ENCODE results near the gene ELF5. TPM values are rescaled to one million over a fixed set of nuclear protein-coding genes. Genes with fewer than 3 reads are reported as not detected.

Gene ELF5
- total RNA-seq, 1 donor from 2014 or later, result not detected

DNA sequence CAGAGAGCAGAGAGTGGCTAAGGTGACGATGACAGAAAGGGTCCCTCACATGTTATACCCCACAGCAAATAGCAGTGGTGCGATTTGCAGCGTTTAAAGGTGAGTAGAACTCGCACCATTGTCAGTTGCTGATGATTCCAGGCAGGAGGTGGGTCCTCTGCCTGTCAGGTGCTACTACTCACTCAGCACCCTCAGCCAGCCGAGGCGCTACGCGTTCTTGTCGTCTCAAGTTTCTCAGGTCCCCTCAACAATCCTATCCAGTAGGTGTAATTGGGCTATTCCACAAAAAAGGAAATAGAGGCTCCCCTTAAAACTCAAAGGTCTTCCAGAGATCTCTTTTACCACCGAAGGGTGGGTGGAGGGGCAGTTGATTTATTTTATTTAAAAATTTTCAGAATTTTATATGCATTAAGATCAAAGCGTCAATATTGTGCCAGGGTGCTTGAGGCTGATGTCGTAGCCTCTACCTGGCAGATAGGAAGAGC lies 18.3 kb downstream of the ELF5 start:
- no peaks in the 10 kb centered on the region for H3K27me3 Mint-ChIP-seq (ENCODE audit: low read depth)

DNA sequence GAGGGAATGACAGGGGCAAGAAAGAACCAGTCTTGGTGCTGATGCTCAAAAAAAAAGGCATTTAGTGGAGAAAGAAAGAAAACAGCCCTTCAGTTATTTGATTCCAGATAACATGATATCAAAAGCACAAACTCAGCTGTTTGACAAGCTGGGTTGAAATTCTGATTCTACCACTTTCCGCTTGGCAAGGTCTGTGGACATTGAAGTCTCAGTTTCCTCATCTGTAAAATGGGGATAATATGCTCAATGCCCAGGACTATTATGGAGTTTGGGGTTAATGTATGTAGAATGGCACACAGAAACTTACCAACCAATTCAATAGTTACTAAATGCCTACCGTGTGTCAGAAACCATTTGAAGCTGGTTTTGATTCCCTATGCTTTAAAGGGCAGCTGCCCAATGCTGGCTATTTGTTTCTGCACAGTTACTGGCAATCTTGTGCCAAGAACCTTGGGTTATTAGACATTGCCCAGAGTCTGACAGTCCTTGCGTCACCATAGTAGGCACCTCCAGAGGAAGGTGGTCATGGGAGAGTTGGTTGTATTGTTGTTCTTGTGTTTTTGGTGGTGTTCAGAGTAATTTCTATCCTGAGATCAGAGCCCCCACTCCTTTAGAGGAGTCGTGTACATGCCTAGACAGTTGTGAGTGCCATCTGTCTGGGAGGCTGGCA lies 19.5 kb downstream of the ELF5 start:
- no peaks in the 10 kb centered on the region for H3K27me3 Mint-ChIP-seq (ENCODE audit: low read depth)
- DNase-seq (ENCODE audit: low read depth, low spot score), result no peak
- H3K27ac Mint-ChIP-seq (ENCODE audit: unreplicated experiment), result no peak overlapping the region
- H3K36me3 Mint-ChIP-seq (ENCODE audit: low read depth), result no peaks in the 10 kb centered on the region
- H3K4me3 Mint-ChIP-seq, result no peak overlapping the region
- no peaks in the 10 kb centered on the region for H3K4me1 Mint-ChIP-seq
- H3K9me3 Mint-ChIP-seq, result no peaks in the 10 kb centered on the region
- TF ChIP-seq, protein P1, sequence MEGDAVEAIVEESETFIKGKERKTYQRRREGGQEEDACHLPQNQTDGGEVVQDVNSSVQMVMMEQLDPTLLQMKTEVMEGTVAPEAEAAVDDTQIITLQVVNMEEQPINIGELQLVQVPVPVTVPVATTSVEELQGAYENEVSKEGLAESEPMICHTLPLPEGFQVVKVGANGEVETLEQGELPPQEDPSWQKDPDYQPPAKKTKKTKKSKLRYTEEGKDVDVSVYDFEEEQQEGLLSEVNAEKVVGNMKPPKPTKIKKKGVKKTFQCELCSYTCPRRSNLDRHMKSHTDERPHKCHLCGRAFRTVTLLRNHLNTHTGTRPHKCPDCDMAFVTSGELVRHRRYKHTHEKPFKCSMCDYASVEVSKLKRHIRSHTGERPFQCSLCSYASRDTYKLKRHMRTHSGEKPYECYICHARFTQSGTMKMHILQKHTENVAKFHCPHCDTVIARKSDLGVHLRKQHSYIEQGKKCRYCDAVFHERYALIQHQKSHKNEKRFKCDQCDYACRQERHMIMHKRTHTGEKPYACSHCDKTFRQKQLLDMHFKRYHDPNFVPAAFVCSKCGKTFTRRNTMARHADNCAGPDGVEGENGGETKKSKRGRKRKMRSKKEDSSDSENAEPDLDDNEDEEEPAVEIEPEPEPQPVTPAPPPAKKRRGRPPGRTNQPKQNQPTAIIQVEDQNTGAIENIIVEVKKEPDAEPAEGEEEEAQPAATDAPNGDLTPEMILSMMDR (conservative IDR thresholded peaks at IDR 0.05), result no peak

More for the DNA sequence above, 18.3 kb downstream of the ELF5 start:
- Mint-ChIP-seq H3K36me3 (ENCODE audit: low read depth) (no peaks in the 10 kb centered on the region), H3K4me1 (peaks cover 5% of the 10 kb centered on the region), H3K4me3 (no peak overlapping the region), H3K9me3 (no peaks in the 10 kb centered on the region), H3K27ac (ENCODE audit: unreplicated experiment) (no peak overlapping the region)
- DNase-seq (ENCODE audit: low read depth, low spot score), result no peak
- TF ChIP-seq, protein P1 (conservative IDR thresholded peaks at IDR 0.05), result no peak

DNA sequence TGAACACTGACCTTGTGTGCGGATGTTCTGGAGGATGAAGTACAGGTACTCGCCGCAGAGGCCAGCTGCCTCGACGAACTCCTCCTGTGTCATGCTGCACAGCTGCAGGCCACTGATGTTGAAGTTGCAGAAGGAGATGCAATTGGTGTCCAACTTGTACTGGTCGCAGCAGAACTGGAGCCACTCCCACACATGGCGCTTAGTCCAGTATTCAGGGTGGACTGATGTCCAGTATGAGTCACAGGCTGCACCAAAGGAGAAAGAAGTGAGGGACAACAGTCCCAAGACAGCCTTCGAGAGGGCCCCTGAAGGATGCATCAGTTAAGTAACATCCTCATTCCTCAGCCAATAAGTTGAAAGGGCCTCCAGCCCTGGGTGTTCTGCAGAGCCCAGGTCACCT lies 20.1 kb downstream of the ELF5 start:
- no peak overlapping the region for H3K27ac Mint-ChIP-seq (ENCODE audit: unreplicated experiment)
- TF ChIP-seq, protein P1 (conservative IDR thresholded peaks at IDR 0.05), result no peak
- no peak for DNase-seq (ENCODE audit: low read depth, low spot score)
- no peaks in the 10 kb centered on the region for H3K36me3 Mint-ChIP-seq (ENCODE audit: low read depth)
- no peaks in the 10 kb centered on the region for H3K4me1 Mint-ChIP-seq
- H3K4me3 Mint-ChIP-seq, result no peak overlapping the region
- no peaks in the 10 kb centered on the region for H3K27me3 Mint-ChIP-seq (ENCODE audit: low read depth)
- no peaks in the 10 kb centered on the region for H3K9me3 Mint-ChIP-seq

DNA sequence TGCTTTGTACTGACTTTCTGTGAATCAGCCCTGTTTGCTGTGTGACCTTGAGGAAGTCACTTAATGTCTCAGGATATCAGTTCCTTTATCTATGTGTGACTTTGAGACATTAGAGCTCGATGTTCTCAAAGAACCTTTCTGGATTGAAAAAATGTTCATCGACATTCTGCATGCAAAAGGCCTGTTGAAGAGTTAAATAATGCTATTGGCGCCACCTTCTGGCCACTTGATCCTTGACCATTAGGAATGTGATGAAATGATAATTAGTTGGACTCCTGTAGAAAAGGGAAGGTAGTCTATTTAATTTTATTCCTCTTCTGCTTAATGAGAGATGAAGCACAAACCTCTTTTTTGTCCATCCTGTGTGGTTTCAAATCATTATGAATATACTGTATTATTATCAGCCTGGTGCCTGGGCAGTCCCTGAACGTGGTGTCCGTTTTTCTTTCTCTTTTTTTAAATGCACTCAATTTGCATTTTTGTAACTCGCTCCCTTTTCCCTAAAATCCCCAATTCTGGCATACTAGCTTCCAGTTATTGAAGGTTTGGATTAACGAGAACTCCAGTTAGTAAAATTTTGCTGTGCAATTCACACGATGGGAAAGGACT lies 20.7 kb downstream of the ELF5 start:
- Mint-ChIP-seq H3K4me1 (no peaks in the 10 kb centered on the region), H3K36me3 (ENCODE audit: low read depth) (no peaks in the 10 kb centered on the region), H3K9me3 (no peaks in the 10 kb centered on the region), H3K27me3 (ENCODE audit: low read depth) (no peaks in the 10 kb centered on the region), H3K4me3 (no peak overlapping the region), H3K27ac (ENCODE audit: unreplicated experiment) (no peak overlapping the region)
- DNase-seq (ENCODE audit: low read depth, low spot score), result peak; percentile 72
- TF ChIP-seq, protein P1 (conservative IDR thresholded peaks at IDR 0.05), result peak; percentile 79

DNA sequence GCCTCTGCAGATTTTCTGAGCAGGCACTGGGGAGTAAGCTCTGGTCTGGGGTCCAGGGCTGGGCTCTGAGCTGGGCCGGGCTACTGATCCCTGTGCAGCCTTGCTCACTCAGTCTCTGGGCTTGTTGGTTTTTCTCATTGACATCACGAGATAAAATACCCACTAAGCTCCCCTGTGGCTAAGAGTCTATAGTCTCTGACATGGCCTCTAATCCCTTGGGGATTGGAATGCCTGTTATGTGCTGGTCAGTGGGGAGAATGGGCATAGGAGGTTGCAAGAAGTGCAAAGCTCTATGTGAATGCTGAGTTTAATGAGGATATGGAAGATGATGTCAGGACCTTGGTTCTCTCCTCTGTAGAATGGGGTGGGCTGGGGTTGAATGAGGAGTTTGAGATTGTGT lies 23.3 kb downstream of the ELF5 start:
- DNase-seq (ENCODE audit: low read depth, low spot score), result no peak
- no peaks in the 10 kb centered on the region for H3K4me1 Mint-ChIP-seq
- no peaks in the 10 kb centered on the region for H3K36me3 Mint-ChIP-seq (ENCODE audit: low read depth)
- no peaks in the 10 kb centered on the region for H3K27me3 Mint-ChIP-seq (ENCODE audit: low read depth)
- H3K27ac Mint-ChIP-seq (ENCODE audit: unreplicated experiment), result no peak overlapping the region
- TF ChIP-seq, protein P1 (conservative IDR thresholded peaks at IDR 0.05), result no peak
- no peaks in the 10 kb centered on the region for H3K9me3 Mint-ChIP-seq
- H3K4me3 Mint-ChIP-seq, result no peak overlapping the region
